GM12892 (cell line): Measurements from ENCODE around the gene KRT81.

Experiments used
- POLR2A ChIP-seq: IDR thresholded peaks from 2 replicates; pipeline ENCODE4 v1.6.1; 2011; ENCODE audit warnings: low read depth, low read length, control low read depth
- POLR2AphosphoS5 ChIP-seq: IDR thresholded peaks from 2 replicates; pipeline ENCODE4 v1.6.1; 2011; ENCODE audit warnings: low read depth, low read length, control low read depth

DNA sequence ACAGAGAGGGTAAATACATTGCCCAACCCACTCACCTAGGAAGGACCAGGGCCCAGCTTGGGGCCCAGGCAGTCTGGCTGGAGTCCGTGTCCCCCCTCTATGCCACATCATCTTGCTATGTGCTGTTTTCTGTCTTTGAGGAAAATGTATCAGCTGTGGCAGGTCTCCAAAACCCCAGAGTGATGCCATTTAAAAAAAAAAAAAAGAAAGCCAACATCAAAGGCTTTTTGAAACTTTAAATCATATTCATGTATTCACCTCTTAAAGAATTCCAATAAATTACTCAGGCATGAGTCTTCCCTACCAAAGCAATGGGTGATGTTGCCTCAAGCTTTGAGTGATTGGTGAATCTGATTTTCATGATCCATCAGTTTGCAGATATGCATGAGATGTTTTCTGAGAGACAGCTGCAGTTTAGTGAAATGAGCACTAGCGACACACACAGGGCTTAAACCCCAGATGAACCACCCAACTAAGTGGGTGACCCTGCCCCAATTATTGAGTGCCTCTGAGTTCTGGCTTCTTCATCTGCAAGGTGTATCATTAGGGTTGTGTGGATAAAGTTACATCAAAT lies 6.1 kb downstream of the KRT81 start:
- TF ChIP-seq POLR2A (no peak), POLR2AphosphoS5 (no peak)
